ENCODE results near the gene TPST1.

The TPST1 gene

GRCh38 chr7:66353547-66353946 lies 148.4 kb downstream of the TPST1 start:
- Histone ChIP-seq H3K4me1 (no peaks in the 10 kb centered on the region), H2AFZ (no peak overlapping the region), H3K4me2 (ENCODE audit: low read length) (no peak overlapping the region), H3K27me3 (ENCODE audit: control insufficient read depth, insufficient read depth, low read length) (no peaks in the 10 kb centered on the region), H3K4me3 (ENCODE audit: low read depth, low read length) (no peak overlapping the region), H3K27ac (no peak overlapping the region), H3K79me2 (no peaks in the 10 kb centered on the region), H3K9ac (no peak overlapping the region), H3K9me3 (ENCODE audit: control insufficient read depth, low read length) (no peaks in the 10 kb centered on the region), H3K36me3 (ENCODE audit: control insufficient read depth, insufficient read depth, low read length) (no peaks in the 10 kb centered on the region)
- no peak for TF ChIP-seq CTCF (IDR thresholded peaks at IDR 0.05)

- Histone ChIP-seq H3K9ac (no peak overlapping the region), H3K79me2 (no peaks in the 10 kb centered on the region)
Observed at GRCh38 chr7:66355756-66356155, 150.6 kb downstream of the TPST1 start.

GRCh38 chr7:66356277-66356721 lies 151.2 kb downstream of the TPST1 start:
- Histone ChIP-seq H3K9me3 (ENCODE audit: control insufficient read depth, low read length) (no peaks in the 10 kb centered on the region), H3K4me1 (no peaks in the 10 kb centered on the region), H3K36me3 (ENCODE audit: control insufficient read depth, insufficient read depth, low read length) (no peaks in the 10 kb centered on the region), H3K79me2 (no peaks in the 10 kb centered on the region), H3K4me3 (ENCODE audit: low read depth, low read length) (no peak overlapping the region), H2AFZ (no peak overlapping the region), H3K9ac (no peak overlapping the region), H3K27ac (no peak overlapping the region), H3K27me3 (ENCODE audit: control insufficient read depth, insufficient read depth, low read length) (no peaks in the 10 kb centered on the region), H3K4me2 (ENCODE audit: low read length) (no peak overlapping the region)
- TF ChIP-seq CTCF (IDR thresholded peaks at IDR 0.05) = no peak

More at GRCh38 chr7:66355756-66356155, 150.6 kb downstream of the TPST1 start:
- no peaks in the 10 kb centered on the region for H3K27me3 ChIP-seq (ENCODE audit: control insufficient read depth, insufficient read depth, low read length)
- H3K4me1 ChIP-seq = no peaks in the 10 kb centered on the region
- no peak for TF ChIP-seq CTCF (IDR thresholded peaks at IDR 0.05)
- H2AFZ ChIP-seq = no peak overlapping the region
- H3K9me3 ChIP-seq (ENCODE audit: control insufficient read depth, low read length) = no peaks in the 10 kb centered on the region
- H3K36me3 ChIP-seq (ENCODE audit: control insufficient read depth, insufficient read depth, low read length) = no peaks in the 10 kb centered on the region
- no peak overlapping the region for H3K4me2 ChIP-seq (ENCODE audit: low read length)
- no peak overlapping the region for H3K27ac ChIP-seq
- no peak overlapping the region for H3K4me3 ChIP-seq (ENCODE audit: low read depth, low read length)

GRCh38 chr7:66357087-66357486 lies 152.0 kb downstream of the TPST1 start:
- no peaks in the 10 kb centered on the region for H3K9me3 ChIP-seq (ENCODE audit: control insufficient read depth, low read length)

More at GRCh38 chr7:66357087-66357486, 152.0 kb downstream of the TPST1 start:
- no peaks in the 10 kb centered on the region for H3K27me3 ChIP-seq (ENCODE audit: control insufficient read depth, insufficient read depth, low read length)
- no peaks in the 10 kb centered on the region for H3K4me1 ChIP-seq
- H2AFZ ChIP-seq = no peak overlapping the region
- no peak for TF ChIP-seq CTCF (IDR thresholded peaks at IDR 0.05)
- H3K4me2 ChIP-seq (ENCODE audit: low read length) = no peak overlapping the region
- H3K36me3 ChIP-seq (ENCODE audit: control insufficient read depth, insufficient read depth, low read length) = no peaks in the 10 kb centered on the region
- no peaks in the 10 kb centered on the region for H3K79me2 ChIP-seq
- H3K27ac ChIP-seq = no peak overlapping the region
- no peak overlapping the region for H3K9ac ChIP-seq
- no peak overlapping the region for H3K4me3 ChIP-seq (ENCODE audit: low read depth, low read length)

Data from parathyroid adenoma (tissue), 2 donors.